Ovary (tissue), 3 donors: ENCODE data around the gene SIRPA.

Source experiments
- POLR2A ChIP-seq: fragments of 450-650 bp; IDR thresholded peaks from one replicate; pipeline ENCODE4 v1.6.1; 2017; ENCODE audit warnings: antibody characterized with exemption, mild to moderate bottlenecking, moderate library complexity
- TF ChIP-seq, protein P1 (sequence below), 3 donors: fragments of 450-650 bp in 2 of 3; fragments of 200-600 bp in 1 of 3; IDR thresholded peaks; one replicate each; pipeline versions ENCODE4 v1.5.1 to v1.8.0; 2016 to 2022; ENCODE audit warnings: antibody characterized with exemption in 3 of 3, mild to moderate bottlenecking in 1 of 3
- donor health status: DM: no; HTN: no; CAD: no.

DNA sequence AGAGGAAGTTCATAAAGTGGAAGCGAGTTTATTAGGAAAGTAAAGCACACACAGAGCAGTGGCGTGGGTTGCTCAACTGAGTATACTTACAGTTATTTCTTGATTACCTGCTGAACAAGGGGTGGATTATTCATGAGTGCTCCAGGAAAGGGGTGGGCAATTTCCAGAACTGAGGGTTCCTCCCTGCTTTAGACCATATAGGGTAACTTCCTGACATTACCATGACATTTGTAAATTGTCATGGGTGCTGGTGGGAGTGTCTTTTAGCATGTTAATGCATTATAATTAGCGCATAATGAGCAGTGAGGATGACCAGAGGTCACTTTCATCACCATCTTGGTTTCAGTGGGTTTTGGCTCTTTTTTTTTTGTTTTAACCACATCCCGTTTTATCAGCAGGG lies 68.9 kb downstream of the SIRPA start:
- TF ChIP-seq, protein P1, sequence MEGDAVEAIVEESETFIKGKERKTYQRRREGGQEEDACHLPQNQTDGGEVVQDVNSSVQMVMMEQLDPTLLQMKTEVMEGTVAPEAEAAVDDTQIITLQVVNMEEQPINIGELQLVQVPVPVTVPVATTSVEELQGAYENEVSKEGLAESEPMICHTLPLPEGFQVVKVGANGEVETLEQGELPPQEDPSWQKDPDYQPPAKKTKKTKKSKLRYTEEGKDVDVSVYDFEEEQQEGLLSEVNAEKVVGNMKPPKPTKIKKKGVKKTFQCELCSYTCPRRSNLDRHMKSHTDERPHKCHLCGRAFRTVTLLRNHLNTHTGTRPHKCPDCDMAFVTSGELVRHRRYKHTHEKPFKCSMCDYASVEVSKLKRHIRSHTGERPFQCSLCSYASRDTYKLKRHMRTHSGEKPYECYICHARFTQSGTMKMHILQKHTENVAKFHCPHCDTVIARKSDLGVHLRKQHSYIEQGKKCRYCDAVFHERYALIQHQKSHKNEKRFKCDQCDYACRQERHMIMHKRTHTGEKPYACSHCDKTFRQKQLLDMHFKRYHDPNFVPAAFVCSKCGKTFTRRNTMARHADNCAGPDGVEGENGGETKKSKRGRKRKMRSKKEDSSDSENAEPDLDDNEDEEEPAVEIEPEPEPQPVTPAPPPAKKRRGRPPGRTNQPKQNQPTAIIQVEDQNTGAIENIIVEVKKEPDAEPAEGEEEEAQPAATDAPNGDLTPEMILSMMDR (IDR thresholded peaks at IDR 0.05), result no peak
- TF ChIP-seq POLR2A, result no peak
